ENCODE results near the gene LMCD1.

- TF ChIP-seq CTCF (IDR thresholded peaks at IDR 0.05; ENCODE audit: low read length): no peak
- no peak for TF ChIP-seq EZH2 (IDR thresholded peaks at IDR 0.05; ENCODE audit: borderline replicate concordance, low read length)
These were observed 116.3 kb downstream of the LMCD1 start for GRCh38 chr3:8617921-8618320.
